ENCODE measurements around the gene PLXNA1. TPM values are rescaled to one million over a fixed set of nuclear protein-coding genes. Genes with fewer than 3 reads are reported as not detected.

Gene PLXNA1
- polyA plus RNA-seq, 1 donor from 2014 or later: 65.6 TPM

DNA sequence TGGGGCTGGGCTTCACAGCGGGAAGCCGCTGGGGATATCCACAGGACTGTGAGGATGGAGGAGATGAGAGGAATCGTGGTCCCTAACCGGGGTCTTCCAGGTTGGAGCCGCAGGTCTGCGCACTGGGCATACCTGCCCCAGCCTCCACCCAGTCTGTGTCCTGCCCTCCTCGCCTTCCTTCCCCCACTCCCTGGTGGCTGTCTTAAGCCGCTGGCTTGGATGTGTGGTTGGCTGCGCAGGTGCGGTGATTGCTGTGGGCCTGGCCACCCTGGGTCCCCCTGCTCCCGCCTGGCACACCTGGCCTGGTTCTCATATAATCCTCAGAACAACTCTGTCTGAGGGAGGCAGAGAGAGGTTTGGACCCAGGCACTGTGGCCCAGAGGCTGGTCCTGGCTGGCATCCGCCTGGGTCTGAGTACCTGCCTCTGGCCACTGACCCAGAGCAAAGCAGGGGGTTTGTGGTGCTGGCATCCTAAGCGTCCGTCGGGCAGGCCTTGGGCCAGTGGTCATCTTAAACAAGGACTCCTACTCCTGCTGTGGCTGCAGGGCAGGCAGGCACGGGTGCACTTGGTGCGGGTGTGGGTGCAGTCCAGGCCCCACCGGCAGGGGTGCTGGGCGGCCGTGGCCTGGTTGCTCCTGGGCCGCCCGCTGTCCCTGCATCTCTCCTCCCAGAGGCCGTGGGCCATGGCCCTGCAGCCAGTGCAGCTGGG is 18.7 kb downstream of the PLXNA1 start:
- TF ChIP-seq, protein P1, sequence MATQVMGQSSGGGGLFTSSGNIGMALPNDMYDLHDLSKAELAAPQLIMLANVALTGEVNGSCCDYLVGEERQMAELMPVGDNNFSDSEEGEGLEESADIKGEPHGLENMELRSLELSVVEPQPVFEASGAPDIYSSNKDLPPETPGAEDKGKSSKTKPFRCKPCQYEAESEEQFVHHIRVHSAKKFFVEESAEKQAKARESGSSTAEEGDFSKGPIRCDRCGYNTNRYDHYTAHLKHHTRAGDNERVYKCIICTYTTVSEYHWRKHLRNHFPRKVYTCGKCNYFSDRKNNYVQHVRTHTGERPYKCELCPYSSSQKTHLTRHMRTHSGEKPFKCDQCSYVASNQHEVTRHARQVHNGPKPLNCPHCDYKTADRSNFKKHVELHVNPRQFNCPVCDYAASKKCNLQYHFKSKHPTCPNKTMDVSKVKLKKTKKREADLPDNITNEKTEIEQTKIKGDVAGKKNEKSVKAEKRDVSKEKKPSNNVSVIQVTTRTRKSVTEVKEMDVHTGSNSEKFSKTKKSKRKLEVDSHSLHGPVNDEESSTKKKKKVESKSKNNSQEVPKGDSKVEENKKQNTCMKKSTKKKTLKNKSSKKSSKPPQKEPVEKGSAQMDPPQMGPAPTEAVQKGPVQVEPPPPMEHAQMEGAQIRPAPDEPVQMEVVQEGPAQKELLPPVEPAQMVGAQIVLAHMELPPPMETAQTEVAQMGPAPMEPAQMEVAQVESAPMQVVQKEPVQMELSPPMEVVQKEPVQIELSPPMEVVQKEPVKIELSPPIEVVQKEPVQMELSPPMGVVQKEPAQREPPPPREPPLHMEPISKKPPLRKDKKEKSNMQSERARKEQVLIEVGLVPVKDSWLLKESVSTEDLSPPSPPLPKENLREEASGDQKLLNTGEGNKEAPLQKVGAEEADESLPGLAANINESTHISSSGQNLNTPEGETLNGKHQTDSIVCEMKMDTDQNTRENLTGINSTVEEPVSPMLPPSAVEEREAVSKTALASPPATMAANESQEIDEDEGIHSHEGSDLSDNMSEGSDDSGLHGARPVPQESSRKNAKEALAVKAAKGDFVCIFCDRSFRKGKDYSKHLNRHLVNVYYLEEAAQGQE (IDR thresholded peaks at IDR 0.05; ENCODE audit: borderline replicate concordance): no peak
- TF ChIP-seq CTCF (IDR thresholded peaks at IDR 0.05; ENCODE audit: poor library complexity, severe bottlenecking) (no peak), POLR2AphosphoS5 (IDR thresholded peaks at IDR 0.05) (no peak), SMC3 (conservative IDR thresholded peaks at IDR 0.05; ENCODE audit: poor library complexity) (no peak), RAD21 (conservative IDR thresholded peaks at IDR 0.05) (no peak), EZH2 (IDR thresholded peaks at IDR 0.05; ENCODE audit: borderline replicate concordance, insufficient read depth, low read length, poor library complexity, severe bottlenecking) (no peak), MXI1 (conservative IDR thresholded peaks at IDR 0.05; ENCODE audit: poor library complexity, severe bottlenecking) (no peak), TAF1 (IDR thresholded peaks at IDR 0.05; ENCODE audit: low read depth) (no peak), EP300 (conservative IDR thresholded peaks at IDR 0.05; ENCODE audit: poor library complexity, severe bottlenecking) (no peak)
- Histone ChIP-seq H3K4me3 (ENCODE audit: low read length) (no peak overlapping the region), H4K20me1 (ENCODE audit: insufficient read depth) (peaks cover 47% of the 10 kb centered on the region)

DNA sequence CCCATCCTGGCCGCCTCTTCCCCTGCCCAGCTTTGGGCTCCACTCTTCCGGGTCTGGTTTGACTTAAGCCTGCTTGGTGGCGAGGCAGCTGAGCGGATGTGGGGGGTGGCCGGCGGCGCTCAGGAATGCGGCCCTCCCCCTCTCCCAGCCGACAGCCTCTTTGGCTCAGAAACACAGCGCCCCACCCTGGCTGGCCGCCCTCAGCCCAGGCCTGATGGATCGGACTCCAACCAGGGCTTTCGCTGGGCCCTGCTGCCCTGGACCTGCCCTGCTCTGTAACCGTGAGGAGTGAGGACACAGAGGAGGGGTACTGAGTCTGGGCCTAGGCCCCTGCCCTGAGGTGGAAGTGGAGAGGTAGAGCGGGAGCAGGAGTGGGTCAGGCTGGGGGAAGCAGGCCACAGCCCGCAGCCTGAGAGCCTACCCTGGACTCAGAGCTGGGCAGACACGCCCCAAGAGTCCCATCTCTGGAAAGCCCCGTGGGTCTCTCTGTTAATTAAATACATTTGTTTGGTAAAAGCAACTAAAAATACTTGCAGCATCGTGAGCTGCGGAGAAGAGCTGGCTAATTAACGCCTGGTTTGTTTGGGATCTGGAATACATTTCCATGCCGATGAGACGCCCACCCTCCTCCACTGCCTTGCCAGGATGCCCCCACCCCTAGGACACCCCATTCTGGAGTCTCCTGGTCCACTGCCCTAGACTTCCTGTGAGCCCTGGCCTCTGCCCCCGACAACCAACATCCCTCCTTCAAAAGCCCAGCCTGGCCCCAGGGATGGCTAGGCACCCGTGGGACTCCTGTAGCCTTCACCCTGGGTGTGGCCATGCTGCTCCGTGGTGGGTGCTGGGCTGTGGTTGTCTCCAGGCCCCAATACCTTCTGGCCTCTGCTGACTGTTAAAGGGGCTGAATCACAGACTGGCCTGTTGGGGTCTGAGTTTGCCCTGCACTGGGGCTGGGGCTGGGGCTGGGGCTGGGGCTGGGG is 19.6 kb downstream of the PLXNA1 start:
- H2AFZ ChIP-seq (ENCODE audit: low read depth, low read length): no peak overlapping the region

More for the DNA sequence above, 18.7 kb downstream of the PLXNA1 start:
- H3K27ac ChIP-seq (ENCODE audit: low read length): no peak overlapping the region
- no peaks in the 10 kb centered on the region for H3K36me3 ChIP-seq (ENCODE audit: insufficient read depth, low read length)
- H2AFZ ChIP-seq (ENCODE audit: low read depth, low read length): no peak overlapping the region
- peaks cover 16% of the 10 kb centered on the region for H3K79me2 ChIP-seq (replicated peaks; ENCODE audit: insufficient read depth, low read length)
- no peaks in the 10 kb centered on the region for H3K9me3 ChIP-seq (ENCODE audit: low read length)
- no peak overlapping the region for H3K4me2 ChIP-seq (ENCODE audit: low read length)
- no peaks in the 10 kb centered on the region for H3K9me2 ChIP-seq (ENCODE audit: insufficient read depth, low read length)
- H3K9ac ChIP-seq (ENCODE audit: low read length): no peak overlapping the region
- no peaks in the 10 kb centered on the region for H3F3A ChIP-seq (ENCODE audit: insufficient read depth, low read length, poor library complexity, severe bottlenecking)
- no peaks in the 10 kb centered on the region for H3K27me3 ChIP-seq (ENCODE audit: insufficient read depth, low read depth, low read length)

More for the DNA sequence above, 19.6 kb downstream of the PLXNA1 start:
- H3K9me3 ChIP-seq (ENCODE audit: low read length): no peaks in the 10 kb centered on the region
- H3K9me2 ChIP-seq (ENCODE audit: insufficient read depth, low read length): no peaks in the 10 kb centered on the region
- H4K20me1 ChIP-seq (ENCODE audit: insufficient read depth): peaks cover 38% of the 10 kb centered on the region
- H3K4me3 ChIP-seq (ENCODE audit: low read length): no peak overlapping the region
- H3K4me2 ChIP-seq (ENCODE audit: low read length): no peak overlapping the region
- TF ChIP-seq CTCF (IDR thresholded peaks at IDR 0.05; ENCODE audit: poor library complexity, severe bottlenecking) (no peak), MXI1 (conservative IDR thresholded peaks at IDR 0.05; ENCODE audit: poor library complexity, severe bottlenecking) (no peak), SMC3 (conservative IDR thresholded peaks at IDR 0.05; ENCODE audit: poor library complexity) (no peak)
- TF ChIP-seq, protein P1 (IDR thresholded peaks at IDR 0.05; ENCODE audit: borderline replicate concordance): no peak
- no peaks in the 10 kb centered on the region for H3K36me3 ChIP-seq (ENCODE audit: insufficient read depth, low read length)
- H3K27me3 ChIP-seq (ENCODE audit: insufficient read depth, low read depth, low read length): no peaks in the 10 kb centered on the region
- no peaks in the 10 kb centered on the region for H3F3A ChIP-seq (ENCODE audit: insufficient read depth, low read length, poor library complexity, severe bottlenecking)
- no peak overlapping the region for H3K9ac ChIP-seq (ENCODE audit: low read length)
- H3K27ac ChIP-seq (ENCODE audit: low read length): no peak overlapping the region
- peaks cover 13% of the 10 kb centered on the region for H3K79me2 ChIP-seq (replicated peaks; ENCODE audit: insufficient read depth, low read length)
